ENCODE results near the gene LRRC4C. TPM values are rescaled to one million over a fixed set of nuclear protein-coding genes. Genes with fewer than 3 reads are reported as not detected.

The LRRC4C gene
- total RNA-seq, 1 experiment from 2014 or later: 0.13 TPM

- Histone ChIP-seq H3K27me3 (ENCODE audit: insufficient read depth, low read length) (no peaks in the 10 kb centered on the region), H3K23ac (ENCODE audit: insufficient read length, low read depth, low read length) (no peak overlapping the region), H3T11ph (ENCODE audit: low read length) (no peak overlapping the region), H3K23me2 (ENCODE audit: insufficient read length, low read depth, low read length, poor library complexity, severe bottlenecking) (no peaks in the 10 kb centered on the region), H4K8ac (replicated peaks; ENCODE audit: insufficient read length, low read depth, low read length) (no peak overlapping the region), H3K56ac (ENCODE audit: insufficient read length, low read depth, low read length) (no peak overlapping the region), H3K4me1 (ENCODE audit: insufficient read depth, low read length) (no peaks in the 10 kb centered on the region; the same call in 1 of the 2 replicates), H4K20me1 (ENCODE audit: control insufficient read depth, insufficient read depth, insufficient read length) (no peaks in the 10 kb centered on the region), H2BK5ac (ENCODE audit: insufficient read length, low read length) (no peak overlapping the region), H3K18ac (ENCODE audit: insufficient read length, low read depth, low read length) (no peak overlapping the region), H4K5ac (ENCODE audit: insufficient read length, low read depth, low read length) (no peak overlapping the region), H3K4ac (ENCODE audit: low read depth, low read length) (no peak overlapping the region), H4K91ac (ENCODE audit: insufficient read length, low read depth, low read length) (no peak overlapping the region), H2AFZ (ENCODE audit: low read length) (no peak overlapping the region), H2BK120ac (ENCODE audit: low read depth, low read length, poor library complexity, severe bottlenecking) (no peak overlapping the region), H3K9me3 (ENCODE audit: control insufficient read depth, low read depth, low read length) (peaks cover 18% of the 10 kb centered on the region), H2BK15ac (ENCODE audit: low read depth, low read length) (no peak overlapping the region), H3K4me2 (ENCODE audit: insufficient read depth, insufficient read length, low read length) (no peak overlapping the region), H3K27ac (ENCODE audit: insufficient read length, low read depth, low read length) (no peak overlapping the region), H3K79me2 (ENCODE audit: insufficient read depth, low read length) (no peaks in the 10 kb centered on the region), H2BK12ac (ENCODE audit: insufficient read length, low read depth, low read length) (no peak overlapping the region), H3K9ac (ENCODE audit: extremely low read depth, insufficient read length, low read length) (no peak overlapping the region), H2BK20ac (ENCODE audit: low read depth, low read length, poor library complexity, severe bottlenecking) (no peak overlapping the region), H3K14ac (ENCODE audit: insufficient read depth, low read length) (no peak overlapping the region), H3K79me1 (ENCODE audit: insufficient read depth, low read depth, low read length, poor library complexity, severe bottlenecking) (no peaks in the 10 kb centered on the region), H2AK5ac (ENCODE audit: insufficient read length, low read length) (no peak overlapping the region)
- TF ChIP-seq CTCF (conservative IDR thresholded peaks at IDR 0.05): no peak
- H3K4me3 Mint-ChIP-seq: no peak overlapping the region
- no peak for DNase-seq
- no peak overlapping the region for H3K27ac Mint-ChIP-seq
- no CpG with 5 or more reads among the region's 1 CpG for WGBS (ENCODE audit: extremely low coverage, insufficient read length, low lambda C conversion rate)
- peaks cover 23 to 40% of the 10 kb centered on the region in 2 experiments for H3K9me3 Mint-ChIP-seq
- no peaks in the 10 kb centered on the region; the same call in 1 of the 2 replicates for H3K27me3 Mint-ChIP-seq (ENCODE audit: low read depth)
- peaks cover 20 to 26% (median 22%) of the 10 kb centered on the region in 3 experiments for H3K36me3 Mint-ChIP-seq (ENCODE audit: insufficient read depth in 1 of 3, low read depth in 3 of 3)
- peaks cover 11 to 12% of the 10 kb centered on the region in 2 experiments for H3K4me1 Mint-ChIP-seq
Observed at GRCh38 chr11:40444151-40444550, 1015.3 kb downstream of the LRRC4C start.

Data from H9 (cell line).